IMR-90 (cell line): Measurements from ENCODE around the gene PPP1R9A. TPM values are rescaled to one million over a fixed set of nuclear protein-coding genes. Genes with fewer than 3 reads are reported as not detected.

Experiments
- ATAC-seq: fragments of 200-7000 bp; cut with Tn5 transposase; 2 replicates; pipeline ENCODE4 v1.9.1; 2020; ENCODE audit warnings: low read depth, mild to moderate bottlenecking, moderate library complexity
- BruUV-seq: library from RNA; stranded (reverse); fragments of 400-500 nt; replicated peaks from 2 replicates; lab custom pipeline; 2021; lab: Mats Ljungman, UMichigan
- CTCF ChIA-PET: fragments of 300-600 bp; formaldehyde crosslinking; extraction: SDS; loops from one replicate; lab custom pipeline; 2021; ENCODE audit warnings: antibody characterized with exemption; lab: Yijun Ruan, JAX
- POLR2A ChIA-PET: fragments of 300-600 bp; sonication (Branson Sonifier 250); formaldehyde crosslinking; loops from one replicate; lab custom pipeline; 2022; ENCODE audit warnings: antibody characterized with exemption; ENCODE audit not compliant: unreplicated experiment; lab: Charles Lee
- DNase-seq: peaks from one replicate; pipeline ENCODE4 v3.0.0; 2013
- H2AFZ ChIP-seq: replicated peaks from 2 replicates; pipeline ENCODE3; 2013; ENCODE audit warnings: low read length, mild to moderate bottlenecking; ENCODE audit not compliant: poor library complexity
- H2AK5ac ChIP-seq: 2 replicates; pipeline ENCODE4 v1.6.1; 2013; ENCODE audit warnings: low read depth, low read length, inconsistent platforms
- H2AK9ac ChIP-seq: replicated peaks from 2 replicates; pipeline ENCODE3; 2013; ENCODE audit warnings: mild to moderate bottlenecking, low read depth, low read length, moderate library complexity; ENCODE audit not compliant: poor library complexity
- H2BK120ac ChIP-seq: 2 replicates; pipeline ENCODE4 v1.6.1; 2013; ENCODE audit warnings: low read depth, low read length, inconsistent platforms
- H2BK15ac ChIP-seq: 3 replicates; pipeline ENCODE4 v1.6.1; 2013; ENCODE audit warnings: low read depth, low read length, inconsistent platforms
- H2BK20ac ChIP-seq: 2 replicates; pipeline ENCODE4 v1.6.1; 2013; ENCODE audit warnings: low read depth, mild to moderate bottlenecking, inconsistent platforms, low read length, moderate library complexity
- H2BK5ac ChIP-seq: 2 replicates; pipeline ENCODE4 v1.6.1; 2013; ENCODE audit warnings: mild to moderate bottlenecking, low read depth, low read length, inconsistent platforms; ENCODE audit not compliant: poor library complexity, severe bottlenecking
- H3K14ac ChIP-seq: replicated peaks from 2 replicates; pipeline ENCODE4 v1.6.1; 2013; ENCODE audit warnings: low read depth, low read length, inconsistent platforms
- H3K18ac ChIP-seq: 2 replicates; pipeline ENCODE4 v1.6.1; 2013; ENCODE audit warnings: low read depth, low read length, control low read depth
- H3K23ac ChIP-seq: 2 replicates; pipeline ENCODE4 v1.6.1; 2013; ENCODE audit warnings: low read depth, low read length, inconsistent platforms
- H3K27ac ChIP-seq: 2 replicates; pipeline ENCODE4 v1.5.1; 2013; ENCODE audit warnings: mild to moderate bottlenecking, control low read depth, low read length; ENCODE audit not compliant: insufficient read depth
- H3K27me3 ChIP-seq: 2 replicates; pipeline ENCODE4 v1.6.1; 2013; ENCODE audit warnings: low read length; ENCODE audit not compliant: control insufficient read depth, insufficient read depth
- H3K36me3 ChIP-seq: 2 replicates; pipeline ENCODE4 v1.6.1; 2013; ENCODE audit warnings: low read length, mixed read lengths; ENCODE audit not compliant: control insufficient read depth, insufficient read depth
- H3K4ac ChIP-seq: 2 replicates; pipeline ENCODE4 v1.6.1; 2013; ENCODE audit warnings: low read depth, low read length, inconsistent platforms
- H3K4me1 ChIP-seq: 2 replicates; pipeline ENCODE4 v1.6.1; 2013; ENCODE audit warnings: low read length, mixed read lengths; ENCODE audit not compliant: control insufficient read depth, insufficient read depth
- H3K4me2 ChIP-seq: 2 replicates; pipeline ENCODE4 v1.6.1; 2013; ENCODE audit warnings: low read depth, mild to moderate bottlenecking, control low read depth, low read length, moderate library complexity
- H3K4me3 ChIP-seq: 2 replicates; pipeline ENCODE4 v1.5.1; 2013; ENCODE audit warnings: low read depth, mild to moderate bottlenecking, control low read depth, low read length, moderate library complexity; ENCODE audit not compliant: insufficient read depth
- H3K56ac ChIP-seq: 2 replicates; pipeline ENCODE4 v1.6.1; 2013; ENCODE audit warnings: low read length, inconsistent platforms; ENCODE audit not compliant: insufficient read depth; ENCODE audit errors: extremely low read depth
- H3K79me1 ChIP-seq, 2 experiments: 2 replicates each; pipeline ENCODE4 v1.6.1; 2013; ENCODE audit warnings: low read length in 2 of 2, inconsistent platforms in 1 of 2, low read depth in 1 of 2
- H3K9ac ChIP-seq: 2 replicates; pipeline ENCODE4 v1.6.1; 2013; ENCODE audit warnings: low read depth, low read length, control low read depth
- H3K9me1 ChIP-seq: 2 replicates; pipeline ENCODE4 v1.6.1; 2013; ENCODE audit warnings: low read length, inconsistent platforms; ENCODE audit not compliant: insufficient read depth
- H3K9me3 ChIP-seq: 2 replicates; pipeline ENCODE4 v1.6.1; 2013; ENCODE audit warnings: low read length; ENCODE audit not compliant: control insufficient read depth, insufficient read depth
- H4K20me1 ChIP-seq: 2 replicates; pipeline ENCODE4 v1.6.1; 2013; ENCODE audit warnings: low read length, inconsistent platforms; ENCODE audit not compliant: insufficient read depth
- H4K5ac ChIP-seq: 2 replicates; pipeline ENCODE4 v1.6.1; 2013; ENCODE audit warnings: mild to moderate bottlenecking, low read depth, low read length, control low read depth
- H4K8ac ChIP-seq, 2 experiments: 2 replicates each; pipeline ENCODE4 v1.6.1; 2013; ENCODE audit warnings: low read depth in 2 of 2, low read length in 2 of 2, control low read depth in 1 of 2, inconsistent platforms in 1 of 2
- H4K91ac ChIP-seq: 2 replicates; pipeline ENCODE4 v1.6.1; 2013; ENCODE audit warnings: low read depth, low read length, inconsistent platforms; ENCODE audit not compliant: insufficient read depth
- MAZ ChIP-seq: IDR thresholded peaks from 2 replicates; pipeline ENCODE4 v1.6.1; 2012; ENCODE audit warnings: low read depth, mild to moderate bottlenecking, low read length, improper control_type of control experiment, moderate library complexity, borderline replicate concordance
- USF2 ChIP-seq: fragments of 150-350 bp; IDR thresholded peaks from 2 replicates; pipeline ENCODE4 v1.6.1; 2017; ENCODE audit warnings: mild to moderate bottlenecking, antibody characterized with exemption, low read length, low read depth
- dilution Hi-C: fragments of 300-500 bp; cut with HindIII; formaldehyde crosslinking; loops from one replicate; pipeline ENCODE4 v1.14.3; 2018; ENCODE audit warnings: low sequenced_read_pairs; ENCODE audit not compliant: unreplicated experiment
- in situ Hi-C: fragments of 300-500 bp; cut with MboI; formaldehyde crosslinking; loops from 3 replicates; pipeline ENCODE4 v1.14.3; 2019; ENCODE audit warnings: low sequenced_read_pairs, inconsistent platforms, mixed read lengths
- intact Hi-C: fragments of 100-400 bp; cut with micrococcal nuclease; formaldehyde crosslinking; loops from 2 replicates; pipeline ENCODE4 v1.10.0; 2022
- polyA plus RNA-seq, 3 experiments: library from polyadenylated mRNA; depleted of rRNA; stranded (reverse); fragments of >200 nt; gene quantifications; 2 replicates each; pipeline ENCODE4 v1.2.3, GENCODE V29; 2012; ENCODE audit warnings: low replicate concordance in 1 of 3
- total RNA-seq: library from RNA; depleted of rRNA; stranded (reverse); fragments of >200 nt; gene quantifications from 2 replicates; pipeline ENCODE4 v1.2.3, GENCODE V29; 2012

PPP1R9A gene
- total and polyA plus RNA-seq, 2 of the 4 experiments (the other 2 are of a cell fraction) = not detected

- POLR2A ChIA-PET = no interaction called here
- Histone ChIP-seq H3K4me3 (no peak overlapping the region), H3K27me3 (no peaks in the 10 kb centered on the region), H3K56ac (no peak overlapping the region), H3K4ac (no peak overlapping the region), H3K4me2 (no peak overlapping the region), H3K23ac (no peak overlapping the region), H2AK9ac (no peak overlapping the region), H4K20me1 (no peaks in the 10 kb centered on the region), H3K9me3 (no peaks in the 10 kb centered on the region), H2BK15ac (no peak overlapping the region), H3K27ac (no peak overlapping the region), H3K36me3 (no peaks in the 10 kb centered on the region), H4K5ac (no peak overlapping the region), H2AK5ac (no peak overlapping the region), H3K9ac (no peak overlapping the region), H3K14ac (no peak overlapping the region), H2BK120ac (no peak overlapping the region), H2BK5ac (no peak overlapping the region), H2AFZ (no peak overlapping the region), H3K4me1 (no peaks in the 10 kb centered on the region), H4K8ac (no peak overlapping the region), H3K9me1 (no peaks in the 10 kb centered on the region), H3K79me1 (no peaks in the 10 kb centered on the region), H3K18ac (no peak overlapping the region), H4K91ac (no peak overlapping the region), H2BK20ac (no peak overlapping the region)
- dilution Hi-C loops (no loop called here), in situ Hi-C loops (no loop called here), intact Hi-C loops (no loop called here)
- ATAC-seq (no peak), DNase-seq (no peak)
- BruUV-seq = no TSS peak
- CTCF ChIA-PET = interaction anchor here (0.6 kb wide), 1 partner anchor 215 kb away, joined by 3 read pairs; no protein-coding TSS in a partner anchor
- TF ChIP-seq USF2 = no peak
- TF ChIP-seq MAZ = no peak
Observed at GRCh38 chr7:94898340-94898739, 9.1 kb upstream of the PPP1R9A start.
